T-cell (primary cell): ENCODE data around the gene E2F4. TPM values are rescaled to one million over a fixed set of nuclear protein-coding genes. Genes with fewer than 3 reads are reported as not detected.
A peak's percentile ranks its signal among the peaks of the same experiment; 100 is the strongest.

ENCODE experiments used
- ATAC-seq, 4 experiments: fragments of 200-7000 bp in 3 of 4; fragments of 150-1000 bp in 1 of 4; cut with Tn5 transposase; replicated peaks in 1 of 4; 1 replicate in 3 of 4; 2 replicates in 1 of 4; pipeline ENCODE4 v1.10.0; 2021; ENCODE audit warnings: moderate library complexity in 3 of 4, mild to moderate bottlenecking in 2 of 4, moderate number of reproducible peaks in 1 of 4
- CTCF ChIA-PET, 2 donors: fragments of 300-600 bp; sonication (Branson Sonifier 250); formaldehyde crosslinking; loops; one replicate each; lab custom pipeline; 2022; ENCODE audit warnings: antibody characterized with exemption in 2 of 2; lab: Charles Lee
- POLR2A ChIA-PET, 2 donors: fragments of 300-600 bp; sonication (Branson Sonifier 250); formaldehyde crosslinking; loops; one replicate each; lab custom pipeline; 2022; ENCODE audit warnings: antibody characterized with exemption in 2 of 2; lab: Charles Lee
- DNase-seq, 35 experiments: peaks; one replicate each; pipeline versions ENCODE4 v3.0.0 to v3.0.0-alpha.2; 2013 to 2023
- H3K27ac ChIP-seq: one replicate; pipeline ENCODE4 v1.5.1; 2013; ENCODE audit warnings: low read length
- H3K27me3 ChIP-seq, 2 experiments: replicated peaks in 1 of 2; 1 replicate in 1 of 2; 2 replicates in 1 of 2; pipeline versions ENCODE4 v1.6.1 to v1.7.0; 2013; ENCODE audit warnings: low read length in 1 of 2, mixed read lengths in 1 of 2; ENCODE audit not compliant: control insufficient read depth in 2 of 2, insufficient read depth in 2 of 2; ENCODE audit errors: extremely low read depth in 1 of 2
- H3K36me3 ChIP-seq, 2 donors: 1 replicate in 1 of 2; 2 replicates in 1 of 2; pipeline versions ENCODE4 v1.6.1 to v1.7.0; 2013; ENCODE audit warnings: low read length in 1 of 2; ENCODE audit not compliant: control insufficient read depth in 2 of 2, insufficient read depth in 1 of 2; ENCODE audit errors: extremely low read depth in 1 of 2
- H3K4me1 ChIP-seq, 2 experiments: 1 replicate in 1 of 2; 2 replicates in 1 of 2; pipeline versions ENCODE4 v1.6.1 to v1.7.0; 2013; ENCODE audit warnings: low read length in 2 of 2, mixed read lengths in 1 of 2; ENCODE audit not compliant: insufficient read depth in 2 of 2, control insufficient read depth in 1 of 2; ENCODE audit errors: extremely low read depth in 1 of 2
- H3K4me3 ChIP-seq, 2 donors: 1 replicate in 1 of 2; 2 replicates in 1 of 2; pipeline versions ENCODE4 v1.5.1 to v1.7.0; 2013; ENCODE audit warnings: mild to moderate bottlenecking in 2 of 2, low read length in 1 of 2, moderate library complexity in 1 of 2; ENCODE audit not compliant: control insufficient read depth in 1 of 2; ENCODE audit errors: extremely low read depth in 1 of 2
- H3K9me3 ChIP-seq: 2 replicates; pipeline ENCODE4 v1.7.0; 2013
- H3K27ac Mint-ChIP-seq, 2 donors: one replicate each; pipeline ENCODE4 v1.8.0; 2020 to 2021; ENCODE audit warnings: mild to moderate bottlenecking in 2 of 2, mixed read lengths in 2 of 2
- H3K27me3 Mint-ChIP-seq, 2 donors: one replicate each; pipeline ENCODE4 v1.8.0; 2021 to 2022; ENCODE audit warnings: mixed read lengths in 2 of 2
- H3K36me3 Mint-ChIP-seq: one replicate; pipeline ENCODE4 v1.8.0; 2021; ENCODE audit warnings: mixed read lengths
- H3K4me1 Mint-ChIP-seq, 3 donors: one replicate each; pipeline ENCODE4 v1.8.0; 2020 to 2022; ENCODE audit warnings: mixed read lengths in 3 of 3, mild to moderate bottlenecking in 1 of 3
- H3K4me3 Mint-ChIP-seq, 3 donors: one replicate each; pipeline ENCODE4 v1.8.0; 2020 to 2022; ENCODE audit warnings: mild to moderate bottlenecking in 3 of 3, mixed read lengths in 3 of 3, moderate library complexity in 3 of 3
- H3K9me3 Mint-ChIP-seq, 3 donors: one replicate each; pipeline ENCODE4 v1.8.0; 2020 to 2022; ENCODE audit warnings: mixed read lengths in 3 of 3
- WGBS: methylation state at CpG from one replicate; pipeline ENCODE4 v1.1.5; 2013; ENCODE audit warnings: missing lambda C conversion rate; ENCODE audit not compliant: insufficient coverage; 5-methylcytosine and 5-hydroxymethylcytosine counted together
- total RNA-seq, 35 experiments: library from RNA in 6 of 35; stranded (reverse) in 6 of 35; fragments of 120-200 nt in 1 of 35; gene quantifications; one replicate each; pipeline versions ENCODE4 v1.2.1 to v1.2.4 and lab custom pipeline; 2013 to 2026

The E2F4 gene
- total RNA-seq, 5 donors from 2014 or later (not counting 1 experiment from before 2014, with no cell fraction given) = 59.4 to 97.1 (median 83.1) TPM

- Histone ChIP-seq H3K9me3 (no peaks in the 10 kb centered on the region), H3K27me3 (peaks cover 0 to 2% of the 10 kb centered on the region in 2 experiments), H3K36me3 (peaks cover 19 to 41% of the 10 kb centered on the region in 2 donors), H3K27ac (peak within 1 kb of the TSS; percentile 55), H3K4me3 (peak within 1 kb of the TSS; percentile 66 to 97), H3K4me1 (peaks cover 20 to 41% of the 10 kb centered on the region in 2 experiments)
- DNase-seq (peak; percentile 91 to 99 (median 95)), ATAC-seq (peak; percentile 93 to 97 (median 96))
- Mint-ChIP-seq H3K4me1 (peaks cover 51 to 63% (median 58%) of the 10 kb centered on the region in 3 donors), H3K36me3 (peaks cover 20% of the 10 kb centered on the region), H3K27me3 (no peaks in the 10 kb centered on the region), H3K9me3 (no peaks in the 10 kb centered on the region), H3K4me3 (peak within 1 kb of the TSS; percentile 97 to 98 (median 97)), H3K27ac (peak within 1 kb of the TSS; percentile 94 to 98)
- ChIA-PET CTCF (interaction anchor here in 1 of 2 donors (0.9 to 1.7 kb wide), 5 partner anchors 17 to 492 kb away, joined by 3 to 12 read pairs (median 3); partner anchors contain the start of genes ATP6V0D1, FHOD1, GFOD2 and NAE1), POLR2A (interaction anchor here in 1 of 2 donors (0.8 kb wide), 1 partner anchor 21 kb away, joined by 3 read pairs; the partner anchor contains the start of gene FHOD1)
- under 1% methylated on average over 35 of the region's 46 CpGs for WGBS
Observed at GRCh38 chr16:67226804-67227566, 35.0 kb downstream of the E2F4 start, which contains the start of gene TMEM208. Gene TMEM208, plus strand, starts transcription at chr16:67227130. Its CDS starts 89 bp downstream, at chr16:67227219.

- no peak for DNase-seq
- peak overlapping the region; percentile 55 for H3K27ac ChIP-seq
- peak overlapping the region; percentile 97 to 98 (median 97) for H3K4me3 Mint-ChIP-seq
- peak overlapping the region; percentile 94 to 98 for H3K27ac Mint-ChIP-seq
- peaks cover 0 to 2% of the 10 kb centered on the region in 2 experiments for H3K27me3 ChIP-seq
- no peaks in the 10 kb centered on the region for H3K9me3 ChIP-seq
- H3K27me3 Mint-ChIP-seq = no peaks in the 10 kb centered on the region
- peaks cover 51 to 63% (median 58%) of the 10 kb centered on the region in 3 donors for H3K4me1 Mint-ChIP-seq
- H3K4me1 ChIP-seq = peaks cover 20 to 41% of the 10 kb centered on the region in 2 experiments
- no peak for ATAC-seq
- H3K36me3 Mint-ChIP-seq = peaks cover 20% of the 10 kb centered on the region
- 15% methylated on average over 12 of the region's 12 CpGs for WGBS
- POLR2A ChIA-PET = interaction anchor here in 1 of 2 donors (0.8 kb wide), 1 partner anchor 20 kb away, joined by 3 read pairs; the partner anchor contains the start of gene FHOD1
- H3K36me3 ChIP-seq = peaks cover 19 to 42% of the 10 kb centered on the region in 2 donors
- peak overlapping the region; percentile 66 to 97 for H3K4me3 ChIP-seq
- no peaks in the 10 kb centered on the region for H3K9me3 Mint-ChIP-seq
- CTCF ChIA-PET = interaction anchor here in 1 of 2 donors (0.9 to 1.7 kb wide), 4 partner anchors 17 to 491 kb away, joined by 3 to 12 read pairs (median 6); partner anchors contain the start of genes CARMIL2, FHOD1, GFOD2 and SLC9A5
Observed at GRCh38 chr16:67227567-67227921, 35.6 kb downstream of the E2F4 start.

- 94% methylated on average over 6 of the region's 9 CpGs for WGBS
- ATAC-seq = no peak
- CTCF ChIA-PET = interaction anchor here in 1 of 2 donors (0.9 to 1.7 kb wide), 3 partner anchors 20 to 491 kb away, joined by 3 to 12 read pairs (median 3); partner anchors contain the start of genes CARMIL2, FHOD1, GFOD2 and SLC9A5
Observed at GRCh38 chr16:67228034-67228785, 36.3 kb downstream of the E2F4 start.

GRCh38 chr16:67228905-67229304, 37.0 kb downstream of the E2F4 start:
- H3K4me3 ChIP-seq = no peak overlapping the region
- Mint-ChIP-seq H3K9me3 (no peaks in the 10 kb centered on the region), H3K4me1 (peaks cover 41 to 49% (median 44%) of the 10 kb centered on the region in 3 donors), H3K36me3 (peaks cover 24% of the 10 kb centered on the region), H3K27ac (no peak overlapping the region), H3K27me3 (no peaks in the 10 kb centered on the region), H3K4me3 (peak overlapping the region; percentile 97 to 98 (median 97))
- ATAC-seq = no peak
- WGBS = 95% methylated on average over 8 of the region's 9 CpGs
- no peak overlapping the region for H3K27ac ChIP-seq
- H3K27me3 ChIP-seq = peaks cover 0 to 2% of the 10 kb centered on the region in 2 experiments
- peaks cover 15 to 34% of the 10 kb centered on the region in 2 experiments for H3K4me1 ChIP-seq
- CTCF ChIA-PET = no interaction called here
- H3K36me3 ChIP-seq = peaks cover 19 to 48% of the 10 kb centered on the region in 2 donors
- POLR2A ChIA-PET = no interaction called here
- no peaks in the 10 kb centered on the region for H3K9me3 ChIP-seq
- no peak for DNase-seq

More at GRCh38 chr16:67228034-67228785, 36.3 kb downstream of the E2F4 start:
- H3K9me3 ChIP-seq = no peaks in the 10 kb centered on the region
- H3K27me3 ChIP-seq = peaks cover 0 to 2% of the 10 kb centered on the region in 2 experiments
- Mint-ChIP-seq H3K4me1 (peaks cover 47 to 56% (median 51%) of the 10 kb centered on the region in 3 donors), H3K4me3 (peak overlapping the region; percentile 97 to 98 (median 97)), H3K27ac (peak overlapping the region in 1 of 2 donors; percentile 98), H3K36me3 (peaks cover 21% of the 10 kb centered on the region), H3K9me3 (no peaks in the 10 kb centered on the region), H3K27me3 (no peaks in the 10 kb centered on the region)
- peak overlapping the region; percentile 55 for H3K27ac ChIP-seq
- H3K4me3 ChIP-seq = peak overlapping the region; percentile 66 to 97
- H3K36me3 ChIP-seq = peaks cover 19 to 42% of the 10 kb centered on the region in 2 donors
- no peak for DNase-seq
- H3K4me1 ChIP-seq = peaks cover 20 to 41% of the 10 kb centered on the region in 2 experiments
- POLR2A ChIA-PET = no interaction called here

GRCh38 chr16:67229906-67230808, 38.2 kb downstream of the E2F4 start:
- peaks cover 0 to 2% of the 10 kb centered on the region in 2 experiments for H3K27me3 ChIP-seq
- peaks cover 24 to 58% of the 10 kb centered on the region in 2 donors for H3K36me3 ChIP-seq
- no peak overlapping the region for H3K4me3 ChIP-seq
- ChIA-PET CTCF (interaction anchor here in 1 of 2 donors (0.5 kb wide), 1 partner anchor 586 kb away, joined by 3 read pairs; no protein-coding TSS in a partner anchor), POLR2A (no interaction called here)
- no peaks in the 10 kb centered on the region for H3K27me3 Mint-ChIP-seq
- no peaks in the 10 kb centered on the region for H3K9me3 Mint-ChIP-seq
- ATAC-seq (no peak), DNase-seq (no peak)
- peaks cover 24% of the 10 kb centered on the region for H3K36me3 Mint-ChIP-seq
- peaks cover 11 to 33% of the 10 kb centered on the region in 2 experiments for H3K4me1 ChIP-seq
- H3K4me3 Mint-ChIP-seq = peak overlapping the region in 2 of 3 donors; percentile 13 to 97
- WGBS = 97% methylated on average over 31 of the region's 32 CpGs
- no peak overlapping the region for H3K27ac ChIP-seq
- no peak overlapping the region for H3K27ac Mint-ChIP-seq
- peaks cover 30 to 37% (median 32%) of the 10 kb centered on the region in 3 donors for H3K4me1 Mint-ChIP-seq
- no peaks in the 10 kb centered on the region for H3K9me3 ChIP-seq
